ENCODE data around the gene DGKQ.

GRCh38 chr4:1011666-1012033 is 38.3 kb upstream of the DGKQ start:
- no peak for TF ChIP-seq CTCF (IDR thresholded peaks at IDR 0.05 in 8 of 11, conservative IDR thresholded peaks at IDR 0.05 in 3 of 11)
- TF ChIP-seq POLR2A (IDR thresholded peaks at IDR 0.05): no peak
- no peak for TF ChIP-seq POLR2AphosphoS5 (IDR thresholded peaks at IDR 0.05)

All from spleen (tissue), 7 donors.